ENCODE measurements around the gene WBP2.

GRCh38 chr17:75893305-75894048 is 38.3 kb upstream of the WBP2 start:
- TF ChIP-seq, protein P1, sequence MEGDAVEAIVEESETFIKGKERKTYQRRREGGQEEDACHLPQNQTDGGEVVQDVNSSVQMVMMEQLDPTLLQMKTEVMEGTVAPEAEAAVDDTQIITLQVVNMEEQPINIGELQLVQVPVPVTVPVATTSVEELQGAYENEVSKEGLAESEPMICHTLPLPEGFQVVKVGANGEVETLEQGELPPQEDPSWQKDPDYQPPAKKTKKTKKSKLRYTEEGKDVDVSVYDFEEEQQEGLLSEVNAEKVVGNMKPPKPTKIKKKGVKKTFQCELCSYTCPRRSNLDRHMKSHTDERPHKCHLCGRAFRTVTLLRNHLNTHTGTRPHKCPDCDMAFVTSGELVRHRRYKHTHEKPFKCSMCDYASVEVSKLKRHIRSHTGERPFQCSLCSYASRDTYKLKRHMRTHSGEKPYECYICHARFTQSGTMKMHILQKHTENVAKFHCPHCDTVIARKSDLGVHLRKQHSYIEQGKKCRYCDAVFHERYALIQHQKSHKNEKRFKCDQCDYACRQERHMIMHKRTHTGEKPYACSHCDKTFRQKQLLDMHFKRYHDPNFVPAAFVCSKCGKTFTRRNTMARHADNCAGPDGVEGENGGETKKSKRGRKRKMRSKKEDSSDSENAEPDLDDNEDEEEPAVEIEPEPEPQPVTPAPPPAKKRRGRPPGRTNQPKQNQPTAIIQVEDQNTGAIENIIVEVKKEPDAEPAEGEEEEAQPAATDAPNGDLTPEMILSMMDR (IDR thresholded peaks at IDR 0.05) = no peak
- TF ChIP-seq POLR2A (IDR thresholded peaks at IDR 0.05) = no peak

Data from transverse colon (tissue), 3 donors.